Fibroblast of lung (primary cell): ENCODE data around the gene TENM4. TPM values are rescaled to one million over a fixed set of nuclear protein-coding genes. Genes with fewer than 3 reads are reported as not detected.
"Not testable (repeated sequence)": the region's sequence is repeated elsewhere in the genome, so short reads cannot be mapped to it uniquely, and the experiment has no call there.

Source experiments
- DNase-seq, 2 donors: peaks; one replicate each; pipeline versions ENCODE4 v3.0.0 to v3.0.0-alpha.2; 2010; ENCODE audit warnings: low read depth in 2 of 2
- H2AFZ ChIP-seq: 2 replicates; pipeline ENCODE4 v1.5.1; 2012; ENCODE audit warnings: low read length, control low read depth, inconsistent platforms
- H3K27ac ChIP-seq: 2 replicates; pipeline ENCODE4 v1.5.1; 2011; ENCODE audit warnings: low read length, control low read depth; ENCODE audit not compliant: insufficient read depth
- H3K27me3 ChIP-seq: 2 replicates; pipeline ENCODE4 v1.5.1; 2011; ENCODE audit warnings: mild to moderate bottlenecking, low read length; ENCODE audit not compliant: control insufficient read depth, insufficient read depth
- H3K36me3 ChIP-seq: 2 replicates; pipeline ENCODE4 v1.5.1; 2011; ENCODE audit warnings: low read length; ENCODE audit not compliant: control insufficient read depth, insufficient read depth
- H3K4me1 ChIP-seq: 2 replicates; pipeline ENCODE4 v1.5.1; 2011; ENCODE audit warnings: low read length; ENCODE audit not compliant: control insufficient read depth, insufficient read depth; ENCODE audit errors: extremely low read depth
- H3K4me2 ChIP-seq: 2 replicates; pipeline ENCODE4 v1.5.1; 2011; ENCODE audit warnings: low read length, control low read depth; ENCODE audit not compliant: insufficient read depth; ENCODE audit errors: extremely low read depth
- H3K4me3 ChIP-seq, 4 experiments: fragments of 200-600 bp in 1 of 4; sonication (generic) in 1 of 4; replicated peaks in 1 of 4; 2 replicates each; pipeline ENCODE4 v1.5.1; 2011 to 2016; ENCODE audit warnings: low read length in 4 of 4, low read depth in 3 of 4, mild to moderate bottlenecking in 3 of 4, control low read depth in 2 of 4, inconsistent platforms in 1 of 4, mixed read lengths in 1 of 4; ENCODE audit not compliant: insufficient read depth in 1 of 4; ENCODE audit errors: control extremely low read depth in 1 of 4
- H3K79me2 ChIP-seq: 2 replicates; pipeline ENCODE4 v1.5.1; 2012; ENCODE audit warnings: mild to moderate bottlenecking, low read length, inconsistent platforms; ENCODE audit not compliant: control insufficient read depth, insufficient read depth
- H3K9ac ChIP-seq: 2 replicates; pipeline ENCODE4 v1.5.1; 2011; ENCODE audit warnings: mild to moderate bottlenecking, low read length, control low read depth; ENCODE audit not compliant: insufficient read depth
- H3K9me3 ChIP-seq: 2 replicates; pipeline ENCODE4 v1.5.1; 2012; ENCODE audit warnings: low read depth, low read length; ENCODE audit not compliant: control insufficient read depth, insufficient read depth
- H4K20me1 ChIP-seq: 2 replicates; pipeline ENCODE4 v1.5.1; 2011; ENCODE audit warnings: low read length; ENCODE audit not compliant: control insufficient read depth, insufficient read depth; ENCODE audit errors: extremely low read depth
- EZH2 ChIP-seq: IDR thresholded peaks from 2 replicates; pipeline ENCODE4 v1.5.1; 2012; ENCODE audit warnings: low read length, control low read depth, mild to moderate bottlenecking; ENCODE audit errors: missing control alignments
- polyA plus RNA-seq, 2 donors: library from polyadenylated mRNA; depleted of rRNA in 1 of 2; stranded (reverse) in 1 of 2; unstranded in 1 of 2; fragments of >200 nt; gene quantifications; 2 replicates each; pipeline ENCODE4 v1.2.1, GENCODE V29; 2011 to 2012; ENCODE audit warnings: missing spikeins in 1 of 2
- total RNA-seq: library from RNA; depleted of rRNA; stranded (reverse); fragments of >200 nt; gene quantifications from 2 replicates; pipeline ENCODE4 v1.2.1, GENCODE V29; 2014
- TF ChIP-seq, protein P1 (sequence below), 2 donors: IDR thresholded peaks in 1 of 2; conservative IDR thresholded peaks in 1 of 2; 1 replicate in 1 of 2; 2 replicates in 1 of 2; pipeline ENCODE4 v1.5.1; 2011 to 2012; ENCODE audit warnings: low read length in 2 of 2, control low read depth in 1 of 2, inconsistent platforms in 1 of 2, low read depth in 1 of 2, mild to moderate bottlenecking in 1 of 2

Gene TENM4
- total and polyA plus RNA-seq, 2 donors (not counting 1 experiment from before 2014, with no cell fraction given), result 4.6 to 48.4 TPM

DNA sequence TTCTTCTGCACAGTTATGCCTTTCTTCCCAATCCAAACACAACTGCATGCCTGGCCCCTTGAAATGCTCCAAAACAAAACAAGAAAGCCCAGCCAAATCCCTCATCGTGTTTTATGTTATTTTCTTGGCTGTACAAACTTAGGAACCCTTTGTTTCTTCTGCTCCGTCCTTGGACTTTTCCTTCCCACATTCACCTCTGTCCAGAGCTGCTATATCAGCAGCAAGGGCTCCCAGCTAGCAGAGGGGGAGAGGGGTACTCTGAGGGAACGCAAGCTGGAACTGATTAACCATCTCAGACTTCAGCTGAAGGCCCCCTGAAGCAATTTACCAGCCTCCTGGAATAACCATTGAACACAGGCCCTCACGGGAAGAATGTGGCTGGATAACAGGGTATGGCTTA lies 214.7 kb downstream of the TENM4 start:
- no peaks in the 10 kb centered on the region for H3K36me3 ChIP-seq
- H3K9me3 ChIP-seq, result no peaks in the 10 kb centered on the region
- H3K27me3 ChIP-seq, result no peaks in the 10 kb centered on the region
- H3K4me2 ChIP-seq, result no peak overlapping the region
- H3K79me2 ChIP-seq, result no peaks in the 10 kb centered on the region
- no peaks in the 10 kb centered on the region for H3K4me1 ChIP-seq
- DNase-seq, result no peak
- no peak overlapping the region for H3K27ac ChIP-seq
- no peak overlapping the region for H3K4me3 ChIP-seq
- TF ChIP-seq EZH2, result no peak
- TF ChIP-seq, protein P1, sequence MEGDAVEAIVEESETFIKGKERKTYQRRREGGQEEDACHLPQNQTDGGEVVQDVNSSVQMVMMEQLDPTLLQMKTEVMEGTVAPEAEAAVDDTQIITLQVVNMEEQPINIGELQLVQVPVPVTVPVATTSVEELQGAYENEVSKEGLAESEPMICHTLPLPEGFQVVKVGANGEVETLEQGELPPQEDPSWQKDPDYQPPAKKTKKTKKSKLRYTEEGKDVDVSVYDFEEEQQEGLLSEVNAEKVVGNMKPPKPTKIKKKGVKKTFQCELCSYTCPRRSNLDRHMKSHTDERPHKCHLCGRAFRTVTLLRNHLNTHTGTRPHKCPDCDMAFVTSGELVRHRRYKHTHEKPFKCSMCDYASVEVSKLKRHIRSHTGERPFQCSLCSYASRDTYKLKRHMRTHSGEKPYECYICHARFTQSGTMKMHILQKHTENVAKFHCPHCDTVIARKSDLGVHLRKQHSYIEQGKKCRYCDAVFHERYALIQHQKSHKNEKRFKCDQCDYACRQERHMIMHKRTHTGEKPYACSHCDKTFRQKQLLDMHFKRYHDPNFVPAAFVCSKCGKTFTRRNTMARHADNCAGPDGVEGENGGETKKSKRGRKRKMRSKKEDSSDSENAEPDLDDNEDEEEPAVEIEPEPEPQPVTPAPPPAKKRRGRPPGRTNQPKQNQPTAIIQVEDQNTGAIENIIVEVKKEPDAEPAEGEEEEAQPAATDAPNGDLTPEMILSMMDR (conservative IDR thresholded peaks at IDR 0.05 in 1 of 2, IDR thresholded peaks at IDR 0.05 in 1 of 2; ENCODE audit: low read depth in 1 of 2, low read length in 2 of 2), result no peak
- no peak overlapping the region for H3K9ac ChIP-seq
- H4K20me1 ChIP-seq, result no peaks in the 10 kb centered on the region
- no peak overlapping the region for H2AFZ ChIP-seq

DNA sequence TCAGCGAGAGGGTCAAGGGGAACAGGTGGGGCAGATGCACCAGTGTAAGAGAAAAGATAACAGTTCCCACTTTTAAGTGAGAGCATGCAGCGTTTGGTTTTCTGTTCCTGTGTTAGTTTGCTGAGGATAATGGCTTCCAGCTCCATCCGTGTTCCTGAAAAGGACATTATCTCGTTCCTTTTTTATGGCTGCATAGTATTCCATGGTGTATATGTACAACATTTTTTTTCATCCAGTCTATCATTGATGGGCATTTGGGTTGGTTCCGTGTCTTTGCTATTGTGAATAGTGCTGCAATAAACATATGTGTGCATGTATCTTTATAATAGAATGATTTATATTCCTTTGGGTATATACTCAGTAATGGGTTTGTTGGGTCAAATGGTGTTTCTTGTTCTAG lies 218.7 kb downstream of the TENM4 start:
- H3K4me2 ChIP-seq, DNase-seq, H3K36me3 ChIP-seq: not testable (repeated sequence)

DNA sequence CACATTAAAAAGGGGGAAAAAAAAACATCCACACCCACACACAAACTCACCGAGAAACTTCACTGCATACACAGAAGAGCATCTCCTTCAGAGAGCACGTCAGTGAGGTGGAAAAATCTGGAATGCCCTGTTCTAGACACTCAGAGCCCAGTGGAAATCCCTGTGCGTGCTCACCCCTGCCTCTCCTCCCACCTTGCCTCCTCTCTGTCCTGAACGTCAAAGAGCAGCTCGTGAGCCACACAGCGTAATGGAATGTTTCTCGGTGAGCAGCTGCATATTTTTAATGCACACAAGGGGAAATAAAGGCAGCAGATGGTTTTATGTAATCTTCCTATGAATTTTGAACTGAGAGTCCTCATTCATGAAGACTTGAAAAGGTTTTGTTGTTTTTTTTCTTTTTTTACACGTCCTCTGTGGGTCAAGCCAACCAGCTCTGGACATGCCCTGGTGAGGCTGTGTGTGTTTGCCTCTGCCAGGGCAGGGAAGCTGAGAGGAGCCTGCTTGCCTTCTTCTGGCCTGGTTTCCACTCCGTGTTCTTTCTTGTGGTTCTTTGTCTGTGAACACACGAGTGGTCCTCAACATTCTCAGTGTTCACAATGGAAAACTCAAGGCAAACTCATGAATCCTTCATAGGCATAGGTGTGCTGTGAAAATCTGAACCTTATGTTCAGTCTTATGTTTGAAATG lies 219.2 kb downstream of the TENM4 start:
- no peak for DNase-seq
- Histone ChIP-seq H4K20me1 (no peaks in the 10 kb centered on the region), H3K9me3 (no peaks in the 10 kb centered on the region), H3K4me3 (no peak overlapping the region), H3K27ac (no peak overlapping the region), H3K4me1 (no peaks in the 10 kb centered on the region), H3K27me3 (no peaks in the 10 kb centered on the region), H3K79me2 (no peaks in the 10 kb centered on the region), H3K9ac (no peak overlapping the region), H3K36me3 (no peaks in the 10 kb centered on the region), H2AFZ (no peak overlapping the region), H3K4me2 (no peak overlapping the region)
- TF ChIP-seq EZH2, result no peak
- TF ChIP-seq, protein P1 (conservative IDR thresholded peaks at IDR 0.05 in 1 of 2, IDR thresholded peaks at IDR 0.05 in 1 of 2; ENCODE audit: low read depth in 1 of 2, low read length in 2 of 2), result no peak

More for the DNA sequence above, 218.7 kb downstream of the TENM4 start:
- H3K27ac ChIP-seq, H4K20me1 ChIP-seq, H2AFZ ChIP-seq, H3K79me2 ChIP-seq, H3K4me1 ChIP-seq, H3K4me3 ChIP-seq, H3K9me3 ChIP-seq, H3K9ac ChIP-seq, H3K27me3 ChIP-seq: not testable (repeated sequence)
